ENCODE measurements around the gene PIK3CD. TPM values are rescaled to one million over a fixed set of nuclear protein-coding genes. Genes with fewer than 3 reads are reported as not detected.
A peak's percentile ranks its signal among the peaks of the same experiment; 100 is the strongest.

Gene PIK3CD
- total RNA-seq, 4 donors from 2014 or later = 4.1 to 11.8 (median 7.7) TPM

DNA sequence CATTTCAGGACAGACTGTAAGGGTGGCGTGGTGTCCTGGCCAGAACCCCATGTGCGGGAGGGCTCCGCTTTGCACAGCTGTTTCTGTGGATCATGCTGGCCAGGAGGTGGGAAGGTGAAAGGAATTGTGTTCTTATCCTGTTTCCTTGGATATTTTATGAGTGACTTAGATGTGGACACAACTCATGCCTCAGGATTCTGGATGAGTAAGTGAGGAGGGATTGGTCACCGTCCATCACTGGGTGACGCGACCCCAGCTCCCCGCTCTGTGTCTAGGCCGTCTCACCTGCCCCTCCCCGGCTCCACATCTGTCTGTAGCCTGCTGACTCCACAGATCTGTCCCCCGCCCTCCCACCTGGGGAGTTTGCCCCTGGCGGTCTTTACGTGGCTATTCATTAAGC, 48.8 kb downstream of the PIK3CD start:
- no peak for TF ChIP-seq POLR2A (IDR thresholded peaks at IDR 0.05)
- TF ChIP-seq, protein P1, sequence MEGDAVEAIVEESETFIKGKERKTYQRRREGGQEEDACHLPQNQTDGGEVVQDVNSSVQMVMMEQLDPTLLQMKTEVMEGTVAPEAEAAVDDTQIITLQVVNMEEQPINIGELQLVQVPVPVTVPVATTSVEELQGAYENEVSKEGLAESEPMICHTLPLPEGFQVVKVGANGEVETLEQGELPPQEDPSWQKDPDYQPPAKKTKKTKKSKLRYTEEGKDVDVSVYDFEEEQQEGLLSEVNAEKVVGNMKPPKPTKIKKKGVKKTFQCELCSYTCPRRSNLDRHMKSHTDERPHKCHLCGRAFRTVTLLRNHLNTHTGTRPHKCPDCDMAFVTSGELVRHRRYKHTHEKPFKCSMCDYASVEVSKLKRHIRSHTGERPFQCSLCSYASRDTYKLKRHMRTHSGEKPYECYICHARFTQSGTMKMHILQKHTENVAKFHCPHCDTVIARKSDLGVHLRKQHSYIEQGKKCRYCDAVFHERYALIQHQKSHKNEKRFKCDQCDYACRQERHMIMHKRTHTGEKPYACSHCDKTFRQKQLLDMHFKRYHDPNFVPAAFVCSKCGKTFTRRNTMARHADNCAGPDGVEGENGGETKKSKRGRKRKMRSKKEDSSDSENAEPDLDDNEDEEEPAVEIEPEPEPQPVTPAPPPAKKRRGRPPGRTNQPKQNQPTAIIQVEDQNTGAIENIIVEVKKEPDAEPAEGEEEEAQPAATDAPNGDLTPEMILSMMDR (IDR thresholded peaks at IDR 0.05) = no peak
- H3K27me3 ChIP-seq = no peaks in the 10 kb centered on the region
- no peaks in the 10 kb centered on the region for H3K9me3 ChIP-seq
- H3K4me1 ChIP-seq = peaks cover 0 to 53% (median 11%) of the 10 kb centered on the region in 3 donors
- peaks cover 0 to 14% (median 0%) of the 10 kb centered on the region in 3 donors for H3K36me3 ChIP-seq
- intact Hi-C loops (cut with DNase I) = no loop called here
- no peak overlapping the region for H3K4me3 ChIP-seq
- WGBS, 2 donors = 72 to 75% methylated on average over 12 of the region's 12 CpGs
- no peak for DNase-seq
- H3K27ac ChIP-seq = no peak overlapping the region

DNA sequence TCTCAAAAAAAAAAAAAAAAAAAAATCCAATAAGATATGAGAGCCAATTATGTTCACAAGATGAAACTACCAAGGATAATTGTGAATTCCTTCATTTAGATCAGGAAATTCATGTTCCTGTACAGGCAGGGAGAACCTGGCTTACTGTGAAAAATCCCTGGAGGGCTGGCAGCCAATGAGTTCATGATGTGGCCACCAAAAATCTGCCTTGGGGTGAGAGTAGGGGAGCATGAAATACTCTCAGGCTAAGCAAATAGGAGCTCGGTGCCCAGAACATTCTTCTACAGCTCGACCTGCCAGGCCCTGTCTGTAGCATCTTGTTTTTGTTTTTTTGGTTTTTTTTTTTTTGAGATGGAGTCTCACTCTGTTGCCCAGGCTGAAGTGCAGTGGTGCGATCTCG, 50.1 kb downstream of the PIK3CD start:
- Histone ChIP-seq H3K9me3 (no peaks in the 10 kb centered on the region), H3K4me1 (peaks cover 0 to 56% (median 11%) of the 10 kb centered on the region in 3 donors), H3K27me3 (no peaks in the 10 kb centered on the region), H3K27ac (peak overlapping the region in 1 of 4 donors; percentile 33), H3K36me3 (peaks cover 0 to 14% (median 0%) of the 10 kb centered on the region in 3 donors), H3K4me3 (no peak overlapping the region)
- WGBS, 2 donors = 32 to 58% methylated on average over 4 of the region's 4 CpGs
- DNase-seq = no peak
- no peak for TF ChIP-seq POLR2A (IDR thresholded peaks at IDR 0.05)
- TF ChIP-seq, protein P1 (IDR thresholded peaks at IDR 0.05) = no peak
- intact Hi-C loops (cut with DNase I) = no loop called here

DNA sequence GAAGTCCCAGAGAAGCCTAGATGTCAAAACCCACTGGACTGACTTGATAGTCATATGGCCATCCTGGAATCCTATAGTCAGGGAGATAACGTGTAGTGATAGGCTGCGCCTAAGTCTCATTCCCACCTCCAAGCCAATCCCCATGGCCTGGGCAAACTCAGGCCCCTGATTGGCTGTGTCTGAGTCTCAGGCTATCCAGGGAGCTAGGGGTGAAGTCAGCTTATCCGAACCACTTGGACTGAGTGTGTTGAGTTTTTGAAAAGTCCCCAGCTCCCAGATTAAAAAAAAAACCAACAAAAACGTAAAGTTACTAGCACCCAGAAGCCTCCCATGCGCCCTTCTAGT, 51.6 kb downstream of the PIK3CD start:
- H3K27ac ChIP-seq = no peak overlapping the region
- no peak overlapping the region for H3K4me3 ChIP-seq
- peaks cover 0 to 14% (median 0%) of the 10 kb centered on the region in 3 donors for H3K36me3 ChIP-seq
- H3K9me3 ChIP-seq = no peaks in the 10 kb centered on the region
- H3K27me3 ChIP-seq = no peaks in the 10 kb centered on the region
- no peak for TF ChIP-seq POLR2A (IDR thresholded peaks at IDR 0.05)
- TF ChIP-seq, protein P1 (IDR thresholded peaks at IDR 0.05) = no peak
- peaks cover 0 to 56% (median 11%) of the 10 kb centered on the region in 3 donors for H3K4me1 ChIP-seq
- DNase-seq = no peak
- 93 to 94% methylated on average over 5 of the region's 5 CpGs for WGBS, 2 donors
- intact Hi-C loops (cut with DNase I) = no loop called here

DNA sequence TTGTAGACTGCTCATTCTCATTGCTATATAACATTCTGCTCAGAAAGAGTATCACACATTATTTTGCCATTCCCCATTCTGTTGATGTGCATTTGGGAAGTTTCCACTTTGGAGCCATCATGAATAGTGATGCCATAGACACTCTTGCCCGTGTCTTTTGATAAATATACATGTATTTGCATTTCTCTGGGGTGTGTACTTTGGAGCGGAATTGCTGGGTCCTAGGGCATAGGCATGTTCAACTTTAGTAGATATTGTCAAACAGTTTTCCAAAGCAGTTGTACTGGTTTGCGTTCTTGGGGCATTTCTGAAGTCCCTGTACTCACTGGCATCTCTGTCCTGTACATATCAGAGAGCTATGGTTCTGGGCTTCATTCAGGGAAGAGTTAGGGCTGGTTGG, 52.1 kb downstream of the PIK3CD start:
- WGBS, 2 donors = 91 to 94% methylated on average over 3 of the region's 3 CpGs

DNA sequence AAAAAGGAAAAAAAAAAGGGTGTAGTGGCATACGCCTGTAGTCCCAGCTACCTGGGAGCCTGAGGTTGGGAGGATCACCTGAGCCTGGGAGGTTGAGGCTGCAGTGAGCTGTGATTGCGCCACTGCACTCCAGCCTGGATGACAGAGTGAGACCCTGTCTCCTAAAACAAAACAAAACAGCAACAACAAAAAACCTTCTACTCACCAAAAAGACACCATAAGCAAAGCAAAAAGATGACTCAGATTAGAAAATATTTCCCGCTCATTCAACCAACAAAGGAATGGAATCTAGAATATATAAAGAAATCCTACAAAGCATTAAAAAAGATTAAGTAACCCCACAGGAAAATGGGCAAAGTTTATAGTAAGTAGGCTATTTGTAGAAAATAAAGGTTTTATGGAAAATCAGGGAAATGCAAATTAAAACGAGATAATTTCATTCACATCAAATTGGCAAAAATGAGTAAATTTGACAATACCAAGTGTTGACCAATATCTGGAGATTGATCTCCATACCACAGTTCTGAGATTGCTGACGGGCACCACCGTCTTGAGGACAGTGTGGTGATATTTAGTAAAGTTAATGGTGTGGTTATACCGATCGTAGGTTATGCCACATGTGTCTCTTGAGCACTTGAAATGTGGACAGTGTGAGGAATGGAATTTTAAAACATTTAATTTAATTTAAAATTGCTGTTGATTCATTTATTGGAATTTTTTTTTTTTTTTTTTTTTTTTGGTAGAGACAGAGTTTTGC, 54.0 kb downstream of the PIK3CD start:
- Histone ChIP-seq H3K27me3 (no peaks in the 10 kb centered on the region), H3K27ac (no peak overlapping the region), H3K36me3 (peaks cover 0 to 13% (median 0%) of the 10 kb centered on the region in 3 donors), H3K4me1 (peaks cover 0 to 40% (median 3%) of the 10 kb centered on the region in 3 donors), H3K4me3 (no peak overlapping the region), H3K9me3 (no peaks in the 10 kb centered on the region)
- whole genome bisulfite sequencing, 2 donors = 75 to 77% methylated on average over 8 of the region's 8 CpGs
- intact Hi-C loops (cut with DNase I) = no loop called here
- DNase-seq = no peak
- TF ChIP-seq, protein P1 (IDR thresholded peaks at IDR 0.05) = no peak

More for the DNA sequence above, 52.1 kb downstream of the PIK3CD start:
- H3K27me3 ChIP-seq = no peaks in the 10 kb centered on the region
- no peak for DNase-seq
- TF ChIP-seq, protein P1 (IDR thresholded peaks at IDR 0.05) = no peak
- no peak for TF ChIP-seq POLR2A (IDR thresholded peaks at IDR 0.05)
- H3K27ac ChIP-seq = no peak overlapping the region
- H3K4me3 ChIP-seq = no peak overlapping the region
- peaks cover 0 to 56% (median 11%) of the 10 kb centered on the region in 3 donors for H3K4me1 ChIP-seq
- intact Hi-C loops (cut with DNase I) = no loop called here
- no peaks in the 10 kb centered on the region for H3K9me3 ChIP-seq
- peaks cover 0 to 14% (median 0%) of the 10 kb centered on the region in 3 donors for H3K36me3 ChIP-seq

All from esophagus squamous epithelium (tissue), 5 donors.